SK-N-SH treated with all-trans-retinoic acid at 6 μM for 48 hours (cell line): ENCODE data around the gene ZBTB17.

ENCODE experiments used
- ATAC-seq: fragments of 200-7000 bp; cut with Tn5 transposase; 3 replicates; pipeline ENCODE4 v1.9.1; 2020; ENCODE audit warnings: mild to moderate bottlenecking, moderate library complexity
- ARNTL ChIP-seq: fragments of 450-650 bp; formaldehyde crosslinking; IDR thresholded peaks from 2 replicates; pipeline ENCODE4 v1.5.0; 2020; ENCODE audit warnings: low read depth, mild to moderate bottlenecking, moderate library complexity, borderline replicate concordance
- BACH2 ChIP-seq: fragments of 250-450 bp; sonication (Bioruptor Pico); IDR thresholded peaks from 2 replicates; pipeline ENCODE4 v1.9.0; 2021; ENCODE audit warnings: mild to moderate bottlenecking, borderline replicate concordance
- CREB5 ChIP-seq: fragments of 250-450 bp; sonication (Bioruptor Pico); IDR thresholded peaks from 2 replicates; pipeline ENCODE4 v1.5.1; 2020; ENCODE audit warnings: low read depth, mild to moderate bottlenecking, moderate library complexity
- CSDC2 ChIP-seq: fragments of 250-450 bp; sonication (Bioruptor Pico); IDR thresholded peaks from 2 replicates; pipeline ENCODE4 v1.5.0; 2020; ENCODE audit warnings: mild to moderate bottlenecking, moderate library complexity
- CSRNP3 ChIP-seq: fragments of 250-450 bp; sonication (Bioruptor Pico); IDR thresholded peaks from 2 replicates; pipeline ENCODE4 v1.5.1; 2021; ENCODE audit warnings: mild to moderate bottlenecking, moderate library complexity
- ESRRG ChIP-seq: fragments of 250-450 bp; sonication (Bioruptor Pico); IDR thresholded peaks from 2 replicates; pipeline ENCODE4 v1.6.1; 2021; ENCODE audit warnings: mild to moderate bottlenecking
- GLIS3 ChIP-seq: fragments of 250-450 bp; sonication (Bioruptor Pico); IDR thresholded peaks from 2 replicates; pipeline ENCODE4 v1.5.0; 2020; ENCODE audit warnings: mild to moderate bottlenecking, moderate library complexity
- ISL1 ChIP-seq: fragments of 250-450 bp; sonication (Bioruptor Pico); IDR thresholded peaks from 2 replicates; pipeline ENCODE4 v2.1.2; 2022; ENCODE audit warnings: mild to moderate bottlenecking, moderate library complexity
- OSR1 ChIP-seq: fragments of 250-450 bp; sonication (Bioruptor Pico); IDR thresholded peaks from 2 replicates; pipeline ENCODE4 v1.8.0; 2022; ENCODE audit warnings: moderate library complexity, mild to moderate bottlenecking, inconsistent platforms
- PATZ1 ChIP-seq: fragments of 250-450 bp; sonication (Bioruptor Pico); IDR thresholded peaks from 2 replicates; pipeline ENCODE4 v1.8.0; 2020; ENCODE audit warnings: mild to moderate bottlenecking, moderate library complexity, borderline replicate concordance
- POU6F1 ChIP-seq: fragments of 250-450 bp; sonication (Bioruptor Pico); IDR thresholded peaks from 2 replicates; pipeline ENCODE4 v1.8.0; 2021; ENCODE audit warnings: low read depth, mild to moderate bottlenecking, moderate library complexity, borderline replicate concordance
- PPARA ChIP-seq: fragments of 250-450 bp; sonication (Bioruptor Pico); IDR thresholded peaks from 2 replicates; pipeline ENCODE4 v1.5.0; 2020; ENCODE audit warnings: mild to moderate bottlenecking, borderline replicate concordance
- RARB ChIP-seq: fragments of 250-450 bp; sonication (Bioruptor Pico); IDR thresholded peaks from 2 replicates; pipeline ENCODE4 v1.8.0; 2021; ENCODE audit warnings: mild to moderate bottlenecking, moderate library complexity
- SNAI2 ChIP-seq: fragments of 250-450 bp; sonication (Bioruptor Pico); IDR thresholded peaks from 2 replicates; pipeline ENCODE4 v1.5.0; 2020; ENCODE audit warnings: mild to moderate bottlenecking, moderate library complexity
- TCF4 ChIP-seq: fragments of 250-450 bp; sonication (Bioruptor Pico); IDR thresholded peaks from 2 replicates; pipeline ENCODE4 v1.8.0; 2021; ENCODE audit warnings: mild to moderate bottlenecking, moderate library complexity, borderline replicate concordance
- TOX ChIP-seq: fragments of 250-450 bp; sonication (Bioruptor Pico); IDR thresholded peaks from 2 replicates; pipeline ENCODE4 v1.8.0; 2021; ENCODE audit warnings: mild to moderate bottlenecking, moderate library complexity, borderline replicate concordance
- TSHZ2 ChIP-seq: fragments of 250-450 bp; sonication (Bioruptor Pico); IDR thresholded peaks from 2 replicates; pipeline ENCODE4 v1.5.0; 2020; ENCODE audit warnings: mild to moderate bottlenecking, moderate library complexity
- ZC3H10 ChIP-seq: fragments of 250-450 bp; sonication (Bioruptor Pico); IDR thresholded peaks from 2 replicates; pipeline ENCODE4 v1.5.1; 2021; ENCODE audit warnings: mild to moderate bottlenecking, moderate library complexity
- ZFP3 ChIP-seq: fragments of 250-450 bp; sonication (Bioruptor Pico); IDR thresholded peaks from 2 replicates; pipeline ENCODE4 v1.5.0; 2020; ENCODE audit warnings: mild to moderate bottlenecking, moderate library complexity
- ZFP30 ChIP-seq: fragments of 450-650 bp; formaldehyde crosslinking; IDR thresholded peaks from 2 replicates; pipeline ENCODE4 v1.5.0; 2022; ENCODE audit warnings: mild to moderate bottlenecking, moderate library complexity
- ZNF565 ChIP-seq: fragments of 450-650 bp; formaldehyde crosslinking; conservative IDR thresholded peaks from 2 replicates; pipeline ENCODE4 v1.5.0; 2020; ENCODE audit warnings: low read depth, mild to moderate bottlenecking, moderate library complexity
- ZNF70 ChIP-seq: fragments of 450-650 bp; formaldehyde crosslinking; IDR thresholded peaks from 2 replicates; pipeline ENCODE4 v1.5.0; 2020; ENCODE audit warnings: mild to moderate bottlenecking, moderate library complexity
- ZNF8 ChIP-seq: fragments of 450-650 bp; formaldehyde crosslinking; IDR thresholded peaks from 2 replicates; pipeline ENCODE4 v1.5.0; 2020; ENCODE audit warnings: mild to moderate bottlenecking, moderate library complexity

ZBTB17 gene

GRCh38 chr1:15947382-15948090 is 28.4 kb downstream of the ZBTB17 start:
- TF ChIP-seq TSHZ2 (CRISPR knock-in tag) (no peak), ESRRG (CRISPR knock-in tag) (no peak), CREB5 (CRISPR knock-in tag) (no peak), ZNF565 (no peak), CSDC2 (no peak), ZNF70 (CRISPR knock-in tag) (no peak), GLIS3 (CRISPR knock-in tag) (no peak), ZNF8 (no peak), SNAI2 (no peak), BACH2 (no peak), OSR1 (CRISPR knock-in tag) (no peak), TOX (CRISPR knock-in tag) (no peak), ZFP30 (CRISPR knock-in tag) (no peak), PPARA (CRISPR knock-in tag) (no peak)
- ATAC-seq, result no peak

GRCh38 chr1:15946571-15947381 is 29.1 kb downstream of the ZBTB17 start:
- no peak for ATAC-seq
- no peak for TF ChIP-seq OSR1 (CRISPR knock-in tag)

GRCh38 chr1:15945832-15946448 is 30.0 kb downstream of the ZBTB17 start:
- ATAC-seq, result no peak
- TF ChIP-seq ARNTL, result no peak
- no peak for TF ChIP-seq CSDC2
- TF ChIP-seq CSRNP3, result no peak
- no peak for TF ChIP-seq OSR1 (CRISPR knock-in tag)
- no peak for TF ChIP-seq CREB5 (CRISPR knock-in tag)
- TF ChIP-seq BACH2, result no peak
- no peak for TF ChIP-seq GLIS3 (CRISPR knock-in tag)
- no peak for TF ChIP-seq ZFP3 (CRISPR knock-in tag)
- no peak for TF ChIP-seq ZC3H10 (CRISPR knock-in tag)
- no peak for TF ChIP-seq ESRRG (CRISPR knock-in tag)
- TF ChIP-seq TSHZ2 (CRISPR knock-in tag), result no peak
- no peak for TF ChIP-seq TCF4 (CRISPR knock-in tag)
- no peak for TF ChIP-seq ISL1 (CRISPR knock-in tag)
- no peak for TF ChIP-seq PATZ1 (CRISPR knock-in tag)
- TF ChIP-seq SNAI2, result no peak
- TF ChIP-seq ZFP30 (CRISPR knock-in tag), result no peak
- TF ChIP-seq POU6F1 (CRISPR knock-in tag), result no peak
- no peak for TF ChIP-seq RARB (CRISPR knock-in tag)
- TF ChIP-seq, all 23 proteins: peak for 0
